Transverse colon (tissue), 4 donors: ENCODE results near the gene F7. TPM values are rescaled to one million over a fixed set of nuclear protein-coding genes. Genes with fewer than 3 reads are reported as not detected.

ENCODE experiments used
- DNase-seq: peaks from one replicate; pipeline ENCODE4 v3.0.0-alpha.2; 2019
- H3K27ac ChIP-seq, 4 donors: fragments of 200-600 bp; sonication (generic); 2 replicates each; pipeline ENCODE4 v1.5.1; 2016 to 2018; ENCODE audit warnings: inconsistent platforms in 4 of 4
- H3K27me3 ChIP-seq: fragments of 200-600 bp; sonication (generic); 2 replicates; pipeline ENCODE4 v1.5.1; 2017; ENCODE audit warnings: inconsistent platforms
- H3K36me3 ChIP-seq, 4 donors: fragments of 200-600 bp; sonication (generic); 2 replicates each; pipeline ENCODE4 v1.5.1; 2017 to 2019; ENCODE audit warnings: inconsistent platforms in 4 of 4
- H3K4me1 ChIP-seq, 4 donors: fragments of 200-600 bp; sonication (generic); 2 replicates each; pipeline ENCODE4 v1.5.1; 2017 to 2020; ENCODE audit warnings: inconsistent platforms in 4 of 4
- H3K4me3 ChIP-seq, 4 donors: fragments of 200-600 bp; sonication (generic); 1 replicate in 1 of 4; 2 replicates in 3 of 4; pipeline versions ENCODE4 v1.5.1 to v1.6.1; 2017 to 2019; ENCODE audit warnings: inconsistent platforms in 4 of 4
- H3K9me3 ChIP-seq, 2 donors: fragments of 200-600 bp; sonication (generic); 2 replicates each; pipeline ENCODE4 v1.5.1; 2017 to 2019; ENCODE audit warnings: inconsistent platforms in 2 of 2
- EP300 ChIP-seq: sonication (generic); formaldehyde crosslinking; IDR thresholded peaks from one replicate; pipeline ENCODE4 v1.6.1; 2017; ENCODE audit warnings: antibody characterized with exemption, low read depth
- POLR2A ChIP-seq: fragments of 450-650 bp; IDR thresholded peaks from one replicate; pipeline ENCODE4 v1.6.1; 2016; ENCODE audit warnings: antibody characterized with exemption, mild to moderate bottlenecking, moderate library complexity
- POLR2AphosphoS5 ChIP-seq, 3 donors: sonication (generic); formaldehyde crosslinking; IDR thresholded peaks; one replicate each; pipeline ENCODE4 v1.6.1; 2016; ENCODE audit warnings: antibody characterized with exemption in 3 of 3
- WGBS, 2 donors: methylation state at CpG; one replicate each; pipeline ENCODE4 v1.1.5; 2018; ENCODE audit warnings: low coverage in 1 of 2; 5-methylcytosine and 5-hydroxymethylcytosine counted together
- in situ Hi-C, 4 donors: fragments of 200-750 bp; cut with MboI; loops; one replicate each; pipeline versions ENCODE4 v1.15.0 to v1.15.1; 2017; ENCODE audit warnings: low sequenced_read_pairs in 3 of 4, low pct_ligation_motif_present in 1 of 4, low pct_unique_long_range_greater_than_20kb in 1 of 4
- intact Hi-C: fragments of 100-400 bp; cut with DNase I; formaldehyde crosslinking; loops from one replicate; pipeline ENCODE4 v1.15.1; 2023; ENCODE audit warnings: low total_unique reads
- total RNA-seq, 4 donors: library from RNA; depleted of rRNA; stranded (reverse); fragments of >200 nt; gene quantifications; one replicate each; pipeline ENCODE4 v1.1.0, GENCODE V29; 2016
- TF ChIP-seq, protein P1 (sequence below), 5 experiments: fragments of 200-600 bp in 3 of 5; fragments of 450-650 bp in 2 of 5; sonication (generic) in 3 of 5; IDR thresholded peaks; 1 replicate in 2 of 5; 2 replicates in 3 of 5; pipeline ENCODE4 v1.5.1; 2016 to 2017; ENCODE audit warnings: antibody characterized with exemption in 5 of 5, inconsistent platforms in 3 of 5, mild to moderate bottlenecking in 2 of 5, moderate library complexity in 1 of 5

F7 gene
- total RNA-seq, 4 donors from 2014 or later: not detected

DNA sequence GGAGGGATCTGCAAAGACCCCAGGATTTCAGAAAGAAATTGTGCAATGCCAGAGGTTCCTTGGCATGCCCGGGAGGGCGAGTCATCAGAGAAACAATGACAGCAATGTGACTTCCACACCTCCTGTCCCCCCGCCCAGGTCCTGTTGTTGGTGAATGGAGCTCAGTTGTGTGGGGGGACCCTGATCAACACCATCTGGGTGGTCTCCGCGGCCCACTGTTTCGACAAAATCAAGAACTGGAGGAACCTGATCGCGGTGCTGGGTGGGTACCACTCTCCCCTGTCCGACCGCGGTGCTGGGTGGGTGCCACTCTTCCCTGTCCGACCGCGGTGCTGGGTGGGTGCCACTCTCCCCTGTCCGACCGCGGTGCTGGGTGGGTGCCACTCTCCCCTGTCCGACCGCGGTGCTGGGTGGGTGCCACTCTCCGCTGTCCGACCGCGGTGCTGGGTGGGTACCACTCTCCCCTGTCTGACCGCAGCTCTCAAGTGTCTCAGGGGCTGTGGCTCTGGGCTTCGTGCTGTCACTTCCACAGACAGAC is 11.8 kb downstream of the F7 start:
- Histone ChIP-seq H3K9me3 (no peaks in the 10 kb centered on the region), H3K27ac (no peak overlapping the region), H3K36me3 (no peaks in the 10 kb centered on the region), H3K4me1 (no peaks in the 10 kb centered on the region), H3K27me3 (no peaks in the 10 kb centered on the region), H3K4me3 (no peak overlapping the region)
- TF ChIP-seq EP300 (no peak), POLR2AphosphoS5 (IDR thresholded peaks at IDR 0.05) (no peak), POLR2A (no peak)
- TF ChIP-seq, protein P1, sequence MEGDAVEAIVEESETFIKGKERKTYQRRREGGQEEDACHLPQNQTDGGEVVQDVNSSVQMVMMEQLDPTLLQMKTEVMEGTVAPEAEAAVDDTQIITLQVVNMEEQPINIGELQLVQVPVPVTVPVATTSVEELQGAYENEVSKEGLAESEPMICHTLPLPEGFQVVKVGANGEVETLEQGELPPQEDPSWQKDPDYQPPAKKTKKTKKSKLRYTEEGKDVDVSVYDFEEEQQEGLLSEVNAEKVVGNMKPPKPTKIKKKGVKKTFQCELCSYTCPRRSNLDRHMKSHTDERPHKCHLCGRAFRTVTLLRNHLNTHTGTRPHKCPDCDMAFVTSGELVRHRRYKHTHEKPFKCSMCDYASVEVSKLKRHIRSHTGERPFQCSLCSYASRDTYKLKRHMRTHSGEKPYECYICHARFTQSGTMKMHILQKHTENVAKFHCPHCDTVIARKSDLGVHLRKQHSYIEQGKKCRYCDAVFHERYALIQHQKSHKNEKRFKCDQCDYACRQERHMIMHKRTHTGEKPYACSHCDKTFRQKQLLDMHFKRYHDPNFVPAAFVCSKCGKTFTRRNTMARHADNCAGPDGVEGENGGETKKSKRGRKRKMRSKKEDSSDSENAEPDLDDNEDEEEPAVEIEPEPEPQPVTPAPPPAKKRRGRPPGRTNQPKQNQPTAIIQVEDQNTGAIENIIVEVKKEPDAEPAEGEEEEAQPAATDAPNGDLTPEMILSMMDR (IDR thresholded peaks at IDR 0.05): no peak
- no peak for DNase-seq
- intact Hi-C loops (no loop called here), in situ Hi-C loops (no loop called here)
- WGBS, 2 donors: 82% methylated on average over 9 of the region's 26 CpGs; no CpG with 5 or more reads in 1 of the 2 donors

DNA sequence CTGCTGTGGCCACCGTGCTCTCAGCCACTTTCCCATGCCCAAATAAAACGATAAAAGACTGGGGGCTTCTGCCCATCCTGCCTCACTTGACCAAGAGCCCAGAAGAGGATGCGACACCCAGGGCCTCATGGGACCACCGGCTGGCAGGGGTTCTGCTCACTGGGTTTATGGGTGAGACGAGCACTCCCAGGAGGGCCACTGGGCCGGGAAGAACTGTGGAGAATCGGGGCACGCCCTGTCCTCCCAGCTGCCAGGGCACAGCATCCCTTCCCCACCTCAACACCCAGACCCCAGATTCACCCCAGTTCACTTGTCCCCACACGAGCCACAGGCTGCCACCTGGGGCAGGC is 12.3 kb downstream of the F7 start:
- in situ Hi-C loops: no loop called here
- TF ChIP-seq POLR2A (no peak), EP300 (no peak), POLR2AphosphoS5 (IDR thresholded peaks at IDR 0.05) (no peak)
- TF ChIP-seq, protein P1 (IDR thresholded peaks at IDR 0.05): no peak
- no peaks in the 10 kb centered on the region for H3K36me3 ChIP-seq
- H3K27me3 ChIP-seq: no peaks in the 10 kb centered on the region
- no peak overlapping the region for H3K4me3 ChIP-seq
- intact Hi-C loops: no loop called here
- DNase-seq: no peak
- H3K4me1 ChIP-seq: peaks cover 0 to 4% (median 0%) of the 10 kb centered on the region in 4 donors
- 79% methylated on average over 9 of the region's 9 CpGs; no CpG with 5 or more reads in 1 of the 2 donors for WGBS, 2 donors
- no peak overlapping the region for H3K27ac ChIP-seq
- no peaks in the 10 kb centered on the region for H3K9me3 ChIP-seq

DNA sequence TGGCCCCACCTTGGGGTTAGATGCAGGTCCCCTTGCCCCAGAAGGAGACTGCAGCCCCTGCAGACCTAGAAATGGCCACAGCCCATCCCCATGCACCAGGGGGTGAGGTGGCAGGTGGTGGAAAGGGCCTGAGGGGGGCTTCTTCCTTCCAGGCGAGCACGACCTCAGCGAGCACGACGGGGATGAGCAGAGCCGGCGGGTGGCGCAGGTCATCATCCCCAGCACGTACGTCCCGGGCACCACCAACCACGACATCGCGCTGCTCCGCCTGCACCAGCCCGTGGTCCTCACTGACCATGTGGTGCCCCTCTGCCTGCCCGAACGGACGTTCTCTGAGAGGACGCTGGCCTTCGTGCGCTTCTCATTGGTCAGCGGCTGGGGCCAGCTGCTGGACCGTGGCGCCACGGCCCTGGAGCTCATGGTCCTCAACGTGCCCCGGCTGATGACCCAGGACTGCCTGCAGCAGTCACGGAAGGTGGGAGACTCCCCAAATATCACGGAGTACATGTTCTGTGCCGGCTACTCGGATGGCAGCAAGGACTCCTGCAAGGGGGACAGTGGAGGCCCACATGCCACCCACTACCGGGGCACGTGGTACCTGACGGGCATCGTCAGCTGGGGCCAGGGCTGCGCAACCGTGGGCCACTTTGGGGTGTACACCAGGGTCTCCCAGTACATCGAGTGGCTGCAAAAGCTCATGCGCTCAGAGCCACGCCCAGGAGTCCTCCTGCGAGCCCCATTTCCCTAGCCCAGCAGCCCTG is 12.8 kb downstream of the F7 start:
- in situ Hi-C loops: no loop called here
- DNase-seq: no peak
- TF ChIP-seq, protein P1 (IDR thresholded peaks at IDR 0.05): no peak
- TF ChIP-seq POLR2AphosphoS5 (IDR thresholded peaks at IDR 0.05) (no peak), EP300 (no peak), POLR2A (no peak)

DNA sequence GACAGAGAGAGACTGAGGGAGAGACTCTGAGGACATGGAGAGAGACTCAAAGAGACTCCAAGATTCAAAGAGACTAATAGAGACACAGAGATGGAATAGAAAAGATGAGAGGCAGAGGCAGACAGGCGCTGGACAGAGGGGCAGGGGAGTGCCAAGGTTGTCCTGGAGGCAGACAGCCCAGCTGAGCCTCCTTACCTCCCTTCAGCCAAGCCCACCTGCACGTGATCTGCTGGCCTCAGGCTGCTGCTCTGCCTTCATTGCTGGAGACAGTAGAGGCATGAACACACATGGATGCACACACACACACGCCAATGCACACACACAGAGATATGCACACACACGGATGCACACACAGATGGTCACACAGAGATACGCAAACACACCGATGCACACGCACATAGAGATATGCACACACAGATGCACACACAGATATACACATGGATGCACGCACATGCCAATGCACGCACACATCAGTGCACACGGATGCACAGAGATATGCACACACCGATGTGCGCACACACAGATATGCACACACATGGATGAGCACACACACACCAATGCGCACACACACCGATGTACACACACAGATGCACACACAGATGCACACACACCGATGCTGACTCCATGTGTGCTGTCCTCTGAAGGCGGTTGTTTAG is 13.7 kb downstream of the F7 start:
- WGBS, 2 donors: 86% methylated on average over 16 of the region's 16 CpGs; no CpG with 5 or more reads in 1 of the 2 donors

More for the DNA sequence above, 12.8 kb downstream of the F7 start:
- intact Hi-C loops: no loop called here
- H3K9me3 ChIP-seq: no peaks in the 10 kb centered on the region
- H3K27me3 ChIP-seq: no peaks in the 10 kb centered on the region
- H3K4me3 ChIP-seq: no peak overlapping the region
- no peaks in the 10 kb centered on the region for H3K36me3 ChIP-seq
- H3K27ac ChIP-seq: no peak overlapping the region
- peaks cover 0 to 7% (median 0%) of the 10 kb centered on the region in 4 donors for H3K4me1 ChIP-seq
- WGBS, 2 donors: 92% methylated on average over 41 of the region's 42 CpGs; no CpG with 5 or more reads in 1 of the 2 donors

More for the DNA sequence above, 13.7 kb downstream of the F7 start:
- no peak overlapping the region for H3K27ac ChIP-seq
- no peaks in the 10 kb centered on the region for H3K27me3 ChIP-seq
- intact Hi-C loops (no loop called here), in situ Hi-C loops (no loop called here)
- TF ChIP-seq EP300 (no peak), POLR2A (no peak), POLR2AphosphoS5 (IDR thresholded peaks at IDR 0.05) (no peak)
- TF ChIP-seq, protein P1 (IDR thresholded peaks at IDR 0.05): no peak
- no peak overlapping the region for H3K4me3 ChIP-seq
- no peaks in the 10 kb centered on the region for H3K9me3 ChIP-seq
- H3K4me1 ChIP-seq: peaks cover 0 to 7% (median 0%) of the 10 kb centered on the region in 4 donors
- H3K36me3 ChIP-seq: no peaks in the 10 kb centered on the region
- no peak for DNase-seq
